Hepatocyte (in vitro differentiated cells): Measurements from ENCODE around the gene VSIG10L.

Source experiments
- CTCF ChIP-seq: fragments of 200-600 bp; sonication (generic); IDR thresholded peaks from 2 replicates; pipeline ENCODE4 v1.5.1; 2016; ENCODE audit warnings: antibody characterized with exemption, mild to moderate bottlenecking; ENCODE audit not compliant: poor library complexity
- EZH2 ChIP-seq: fragments of 200-600 bp; sonication (generic); IDR thresholded peaks from 2 replicates; pipeline ENCODE4 v1.6.1; 2016; ENCODE audit warnings: antibody characterized with exemption, mild to moderate bottlenecking, borderline replicate concordance

GRCh38 chr19:51311351-51312257 lies 30.3 kb downstream of the VSIG10L start, which contains the start of gene IGLON5:
- no peak for TF ChIP-seq CTCF
- TF ChIP-seq EZH2, result peak; percentile 33
